Fibroblast of pulmonary artery (primary cell): ENCODE measurements around the gene DDA1.
"Not testable (repeated sequence)": the region's sequence is repeated elsewhere in the genome, so short reads cannot be mapped to it uniquely, and the experiment has no call there.

Experiments
- DNase-seq: peaks from one replicate; pipeline ENCODE4 v3.0.0-alpha.2; 2010; ENCODE audit warnings: low read depth
- H3K4me3 ChIP-seq: replicated peaks from 2 replicates; pipeline ENCODE4 v1.5.1; 2011; ENCODE audit warnings: low read depth, mild to moderate bottlenecking, control low read depth, low read length, moderate library complexity
- CTCF ChIP-seq: IDR thresholded peaks from 2 replicates; pipeline ENCODE4 v1.5.1; 2011; ENCODE audit warnings: mild to moderate bottlenecking, control low read depth, low read length, inconsistent platforms; ENCODE audit errors: missing control alignments

DDA1 gene

GRCh38 chr19:17266026-17266425 lies 43.3 kb upstream of the DDA1 start:
- DNase-seq = no peak
- TF ChIP-seq CTCF = no peak
- no peak overlapping the region for H3K4me3 ChIP-seq

- no peak for TF ChIP-seq CTCF
- H3K4me3 ChIP-seq = no peak overlapping the region
- no peak for DNase-seq
These were observed 42.8 kb upstream of the DDA1 start for GRCh38 chr19:17266589-17266974.

- no peak for TF ChIP-seq CTCF
These were observed 42.2 kb upstream of the DDA1 start, which contains the start of gene BABAM1 for GRCh38 chr19:17266975-17267788. Gene BABAM1, plus strand, starts transcription at chr19:17267443. Its CDS starts 1,364 bp downstream, at chr19:17268807.

GRCh38 chr19:17268754-17269153 lies 40.6 kb upstream of the DDA1 start:
- TF ChIP-seq CTCF = no peak
- H3K4me3 ChIP-seq = no peak overlapping the region
- no peak for DNase-seq

More at GRCh38 chr19:17266975-17267788, 42.2 kb upstream of the DDA1 start, which contains the start of gene BABAM1:
- peak within 1 kb of the TSS; percentile 84 for H3K4me3 ChIP-seq
- peak; percentile 100 for DNase-seq

- not testable (repeated sequence) for DNase-seq, H3K4me3 ChIP-seq
These were observed 34.5 kb upstream of the DDA1 start for GRCh38 chr19:17274892-17275291.

- no peak overlapping the region for H3K4me3 ChIP-seq
- TF ChIP-seq CTCF = no peak
- no peak for DNase-seq
These were observed 33.8 kb upstream of the DDA1 start for GRCh38 chr19:17275441-17276175.

GRCh38 chr19:17279436-17279835 lies 29.9 kb upstream of the DDA1 start:
- DNase-seq = no peak
- TF ChIP-seq CTCF = no peak

More at GRCh38 chr19:17279436-17279835, 29.9 kb upstream of the DDA1 start:
- H3K4me3 ChIP-seq = no peak overlapping the region
